HEK293 (cell line): ENCODE measurements around the gene ABHD15.

Source experiments
- GLIS1 ChIP-seq: fragments of 450-650 bp; formaldehyde crosslinking; IDR thresholded peaks from 2 replicates; pipeline ENCODE4 v1.5.1; 2016; ENCODE audit warnings: missing biosample characterization, missing genetic modification characterization
- SCRT1 ChIP-seq: fragments of 450-650 bp; formaldehyde crosslinking; IDR thresholded peaks from 2 replicates; pipeline ENCODE4 v1.5.1; 2016; ENCODE audit warnings: missing biosample characterization, missing genetic modification characterization, borderline replicate concordance
- SCRT2 ChIP-seq: fragments of 450-650 bp; formaldehyde crosslinking; IDR thresholded peaks from 2 replicates; pipeline ENCODE4 v1.5.1; 2016; ENCODE audit warnings: missing biosample characterization, missing genetic modification characterization
- YY1 ChIP-seq: fragments of 450-650 bp; formaldehyde crosslinking; IDR thresholded peaks from 2 replicates; pipeline ENCODE4 v1.5.1; 2018; ENCODE audit warnings: missing biosample characterization, missing genetic modification characterization
- ZEB2 ChIP-seq: fragments of 450-650 bp; formaldehyde crosslinking; IDR thresholded peaks from 2 replicates; pipeline ENCODE4 v1.5.1; 2016; ENCODE audit warnings: missing biosample characterization, missing genetic modification characterization
- ZNF292 ChIP-seq: fragments of 450-650 bp; formaldehyde crosslinking; IDR thresholded peaks from 2 replicates; pipeline ENCODE4 v1.5.1; 2016; ENCODE audit warnings: low read depth, missing biosample characterization, missing genetic modification characterization, borderline replicate concordance
- TF ChIP-seq, protein P1 (sequence below): fragments of 450-650 bp; formaldehyde crosslinking; IDR thresholded peaks from 2 replicates; pipeline ENCODE4 v1.5.1; 2016; ENCODE audit warnings: missing biosample characterization, missing genetic modification characterization
- TF ChIP-seq, protein P2 (sequence below): fragments of 450-650 bp; formaldehyde crosslinking; IDR thresholded peaks from 2 replicates; pipeline ENCODE4 v1.5.1; 2017; ENCODE audit warnings: missing biosample characterization, missing genetic modification characterization
- TF ChIP-seq, protein P3 (sequence below): fragments of 450-650 bp; formaldehyde crosslinking; IDR thresholded peaks from 2 replicates; pipeline ENCODE4 v1.5.1; 2016; ENCODE audit warnings: missing biosample characterization, missing genetic modification characterization

DNA sequence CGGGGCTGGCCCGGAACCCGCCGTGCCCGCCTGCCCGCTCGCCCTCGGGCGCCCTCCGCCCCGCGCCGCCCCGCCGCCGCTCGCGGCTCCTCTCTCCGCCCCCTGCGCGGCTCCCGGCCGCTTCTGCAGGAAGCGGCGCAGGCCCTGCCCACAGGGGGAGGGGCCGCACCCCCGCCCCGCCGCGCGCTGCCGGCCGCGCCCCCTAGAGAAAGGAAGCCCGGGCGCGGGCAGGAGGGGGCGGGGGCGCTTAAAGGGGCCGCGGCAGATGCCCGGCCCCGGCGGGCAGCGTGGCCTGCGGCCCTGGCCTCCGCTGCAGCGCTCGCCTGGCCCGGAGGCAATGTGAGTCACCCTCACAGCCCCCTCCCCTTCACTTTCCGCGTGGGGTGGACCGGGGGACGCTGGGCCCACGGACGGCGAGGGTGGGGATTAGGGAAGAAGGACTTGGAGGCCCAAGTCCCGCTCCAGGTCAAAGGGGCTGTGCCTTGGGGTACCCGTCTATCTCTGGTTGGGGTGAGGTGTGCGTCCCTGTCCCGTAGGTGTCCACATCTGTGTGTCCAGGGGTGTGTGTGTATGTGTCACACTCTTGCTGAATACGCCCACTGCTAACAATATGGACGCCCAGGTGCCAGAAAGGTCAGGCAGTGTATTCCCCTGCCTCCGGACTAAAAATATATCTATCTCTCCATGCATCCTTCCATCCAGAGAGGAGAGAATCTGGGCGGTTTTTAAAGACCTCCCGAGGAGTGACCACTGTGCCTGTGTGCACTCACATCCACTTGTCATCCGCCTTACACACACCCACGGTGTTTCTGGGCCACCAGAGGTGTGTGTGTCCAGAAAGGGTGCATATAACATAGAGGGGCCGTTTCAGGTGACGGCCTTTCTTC, 22.9 kb upstream of the ABHD15 start, which contains the start of gene GIT1:
- TF ChIP-seq, protein P1, sequence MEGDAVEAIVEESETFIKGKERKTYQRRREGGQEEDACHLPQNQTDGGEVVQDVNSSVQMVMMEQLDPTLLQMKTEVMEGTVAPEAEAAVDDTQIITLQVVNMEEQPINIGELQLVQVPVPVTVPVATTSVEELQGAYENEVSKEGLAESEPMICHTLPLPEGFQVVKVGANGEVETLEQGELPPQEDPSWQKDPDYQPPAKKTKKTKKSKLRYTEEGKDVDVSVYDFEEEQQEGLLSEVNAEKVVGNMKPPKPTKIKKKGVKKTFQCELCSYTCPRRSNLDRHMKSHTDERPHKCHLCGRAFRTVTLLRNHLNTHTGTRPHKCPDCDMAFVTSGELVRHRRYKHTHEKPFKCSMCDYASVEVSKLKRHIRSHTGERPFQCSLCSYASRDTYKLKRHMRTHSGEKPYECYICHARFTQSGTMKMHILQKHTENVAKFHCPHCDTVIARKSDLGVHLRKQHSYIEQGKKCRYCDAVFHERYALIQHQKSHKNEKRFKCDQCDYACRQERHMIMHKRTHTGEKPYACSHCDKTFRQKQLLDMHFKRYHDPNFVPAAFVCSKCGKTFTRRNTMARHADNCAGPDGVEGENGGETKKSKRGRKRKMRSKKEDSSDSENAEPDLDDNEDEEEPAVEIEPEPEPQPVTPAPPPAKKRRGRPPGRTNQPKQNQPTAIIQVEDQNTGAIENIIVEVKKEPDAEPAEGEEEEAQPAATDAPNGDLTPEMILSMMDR (tag by site-specific recombination) = no peak
- TF ChIP-seq ZEB2 (tag by site-specific recombination) (no peak), GLIS1 (tag by site-specific recombination) (no peak; the same call in 1 of the 2 replicates), SCRT1 (tag by site-specific recombination) (no peak), SCRT2 (tag by site-specific recombination) (no peak), YY1 (no peak), ZNF292 (tag by site-specific recombination) (no peak)
- TF ChIP-seq, protein P2, sequence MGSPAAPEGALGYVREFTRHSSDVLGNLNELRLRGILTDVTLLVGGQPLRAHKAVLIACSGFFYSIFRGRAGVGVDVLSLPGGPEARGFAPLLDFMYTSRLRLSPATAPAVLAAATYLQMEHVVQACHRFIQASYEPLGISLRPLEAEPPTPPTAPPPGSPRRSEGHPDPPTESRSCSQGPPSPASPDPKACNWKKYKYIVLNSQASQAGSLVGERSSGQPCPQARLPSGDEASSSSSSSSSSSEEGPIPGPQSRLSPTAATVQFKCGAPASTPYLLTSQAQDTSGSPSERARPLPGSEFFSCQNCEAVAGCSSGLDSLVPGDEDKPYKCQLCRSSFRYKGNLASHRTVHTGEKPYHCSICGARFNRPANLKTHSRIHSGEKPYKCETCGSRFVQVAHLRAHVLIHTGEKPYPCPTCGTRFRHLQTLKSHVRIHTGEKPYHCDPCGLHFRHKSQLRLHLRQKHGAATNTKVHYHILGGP (tag by site-specific recombination) = no peak
- TF ChIP-seq, protein P3, sequence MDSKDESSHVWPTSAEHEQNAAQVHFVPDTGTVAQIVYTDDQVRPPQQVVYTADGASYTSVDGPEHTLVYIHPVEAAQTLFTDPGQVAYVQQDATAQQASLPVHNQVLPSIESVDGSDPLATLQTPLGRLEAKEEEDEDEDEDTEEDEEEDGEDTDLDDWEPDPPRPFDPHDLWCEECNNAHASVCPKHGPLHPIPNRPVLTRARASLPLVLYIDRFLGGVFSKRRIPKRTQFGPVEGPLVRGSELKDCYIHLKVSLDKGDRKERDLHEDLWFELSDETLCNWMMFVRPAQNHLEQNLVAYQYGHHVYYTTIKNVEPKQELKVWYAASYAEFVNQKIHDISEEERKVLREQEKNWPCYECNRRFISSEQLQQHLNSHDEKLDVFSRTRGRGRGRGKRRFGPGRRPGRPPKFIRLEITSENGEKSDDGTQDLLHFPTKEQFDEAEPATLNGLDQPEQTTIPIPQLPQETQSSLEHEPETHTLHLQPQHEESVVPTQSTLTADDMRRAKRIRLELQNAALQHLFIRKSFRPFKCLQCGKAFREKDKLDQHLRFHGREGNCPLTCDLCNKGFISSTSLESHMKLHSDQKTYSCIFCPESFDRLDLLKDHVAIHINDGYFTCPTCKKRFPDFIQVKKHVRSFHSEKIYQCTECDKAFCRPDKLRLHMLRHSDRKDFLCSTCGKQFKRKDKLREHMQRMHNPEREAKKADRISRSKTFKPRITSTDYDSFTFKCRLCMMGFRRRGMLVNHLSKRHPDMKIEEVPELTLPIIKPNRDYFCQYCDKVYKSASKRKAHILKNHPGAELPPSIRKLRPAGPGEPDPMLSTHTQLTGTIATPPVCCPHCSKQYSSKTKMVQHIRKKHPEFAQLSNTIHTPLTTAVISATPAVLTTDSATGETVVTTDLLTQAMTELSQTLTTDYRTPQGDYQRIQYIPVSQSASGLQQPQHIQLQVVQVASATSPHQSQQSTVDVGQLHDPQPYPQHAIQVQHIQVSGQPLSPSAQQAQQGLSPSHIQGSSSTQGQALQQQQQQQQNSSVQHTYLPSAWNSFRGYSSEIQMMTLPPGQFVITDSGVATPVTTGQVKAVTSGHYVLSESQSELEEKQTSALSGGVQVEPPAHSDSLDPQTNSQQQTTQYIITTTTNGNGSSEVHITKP (tag by site-specific recombination) = no peak
